A549 (cell line): Measurements from ENCODE around the gene NUAK1. TPM values are rescaled to one million over a fixed set of nuclear protein-coding genes. Genes with fewer than 3 reads are reported as not detected.
A peak's percentile ranks its signal among the peaks of the same experiment; 100 is the strongest.

Experiments
- ATAC-seq, 2 experiments: fragments of 200-7000 bp in 1 of 2; fragments of >200 bp in 1 of 2; cut with Nextera tagmentation in 1 of 2; cut with Tn5 transposase in 1 of 2; 3 replicates each; pipeline versions ENCODE4 v1.8.0 to v1.9.1; 2018 to 2020; ENCODE audit warnings: mild to moderate bottlenecking in 1 of 2, moderate library complexity in 1 of 2
- CTCF ChIA-PET: fragments of 300-600 bp; sonication (Branson Sonifier 250); formaldehyde crosslinking; extraction: SDS; loops from one replicate; lab custom pipeline; 2021; ENCODE audit warnings: antibody characterized with exemption, inconsistent platforms; lab: Yijun Ruan, JAX
- POLR2A ChIA-PET: fragments of 350-600 bp; formaldehyde crosslinking; extraction: SDS; loops from one replicate; lab custom pipeline; 2021; ENCODE audit warnings: antibody characterized with exemption, inconsistent platforms; lab: Yijun Ruan, JAX
- DNase-seq, 2 experiments: peaks; one replicate each; pipeline versions ENCODE4 v3.0.0 to v3.0.0-alpha.2; 2011 to 2016; ENCODE audit warnings: low read depth in 1 of 2, low spot score in 1 of 2
- FAIRE-seq: peaks from 2 replicates; lab custom pipeline; 2011; peaks lifted over from hg19 to GRCh38; lab: Jason Lieb, UNC
- H3K27ac ChIP-seq, 2 experiments: fragments of >200 bp; sonication (Bioruptor Twin); formaldehyde crosslinking; 3 replicates each; pipeline ENCODE4 v1.5.1; 2016 to 2017
- H3K4me1 ChIP-seq: fragments of >200 bp; sonication (Bioruptor Twin); formaldehyde crosslinking; 3 replicates; pipeline ENCODE4 v1.6.1; 2016
- H3K4me2 ChIP-seq: fragments of >200 bp; sonication (Bioruptor Twin); formaldehyde crosslinking; 3 replicates; pipeline ENCODE4 v1.6.1; 2016
- H3K4me3 ChIP-seq: fragments of >200 bp; sonication (Bioruptor Twin); formaldehyde crosslinking; 3 replicates; pipeline ENCODE4 v1.5.1; 2016
- H3K9me3 ChIP-seq: fragments of >200 bp; sonication (Bioruptor Twin); formaldehyde crosslinking; 3 replicates; pipeline ENCODE4 v1.6.1; 2016
- CEBPB ChIP-seq, 2 experiments: fragments of >200 bp in 1 of 2; sonication (Bioruptor Twin) in 1 of 2; formaldehyde crosslinking in 1 of 2; IDR thresholded peaks; 2 replicates each; pipeline ENCODE4 v1.6.1; 2012 to 2016
- EHMT2 ChIP-seq: fragments of 200-600 bp; sonication (generic); IDR thresholded peaks from 2 replicates; pipeline ENCODE4 v1.6.1; 2016; ENCODE audit warnings: antibody characterized with exemption, low read depth, mild to moderate bottlenecking, moderate library complexity
- FOSB ChIP-seq: fragments of 250-450 bp; sonication (Bioruptor Pico); IDR thresholded peaks from 2 replicates; pipeline ENCODE4 v1.5.0; 2020; ENCODE audit warnings: mild to moderate bottlenecking, moderate library complexity
- GATA3 ChIP-seq: IDR thresholded peaks from 2 replicates; pipeline ENCODE4 v1.6.1; 2012; ENCODE audit warnings: borderline replicate concordance
- HOXA7 ChIP-seq: fragments of 250-450 bp; sonication (Bioruptor Pico); IDR thresholded peaks from 2 replicates; pipeline ENCODE4 v1.5.0; 2020; ENCODE audit warnings: mild to moderate bottlenecking, moderate library complexity
- HOXB5 ChIP-seq: fragments of 250-450 bp; sonication (Bioruptor Pico); IDR thresholded peaks from 2 replicates; pipeline ENCODE4 v1.5.0; 2020; ENCODE audit warnings: mild to moderate bottlenecking, moderate library complexity
- MAFK ChIP-seq: fragments of 450-650 bp; IDR thresholded peaks from 2 replicates; pipeline ENCODE4 v1.6.1; 2014; ENCODE audit not compliant: partially characterized antibody
- NPAS2 ChIP-seq: fragments of 250-450 bp; sonication (Bioruptor Pico); IDR thresholded peaks from 2 replicates; pipeline ENCODE4 v1.8.0; 2022; ENCODE audit warnings: mild to moderate bottlenecking, moderate library complexity, borderline replicate concordance
- PHF8 ChIP-seq: fragments of 200-600 bp; sonication (generic); IDR thresholded peaks from 2 replicates; pipeline ENCODE4 v1.6.1; 2016; ENCODE audit warnings: low read depth, mild to moderate bottlenecking, antibody characterized with exemption, moderate library complexity, borderline replicate concordance
- RCOR1 ChIP-seq: fragments of 150-350 bp; IDR thresholded peaks from 2 replicates; pipeline ENCODE4 v1.6.1; 2014; ENCODE audit warnings: antibody characterized with exemption, low read length, low read depth
- RNF2 ChIP-seq: fragments of 200-600 bp; sonication (generic); IDR thresholded peaks from 2 replicates; pipeline ENCODE4 v1.6.1; 2016; ENCODE audit warnings: low read depth, mild to moderate bottlenecking, antibody characterized with exemption, moderate library complexity, borderline replicate concordance
- ZC3H11A ChIP-seq: fragments of 450-650 bp; IDR thresholded peaks from 2 replicates; pipeline ENCODE4 v1.6.1; 2014; ENCODE audit warnings: antibody characterized with exemption, mild to moderate bottlenecking
- ZFP36 ChIP-seq: fragments of 450-650 bp; IDR thresholded peaks from 2 replicates; pipeline ENCODE4 v1.6.1; 2014; ENCODE audit warnings: borderline replicate concordance; ENCODE audit not compliant: partially characterized antibody
- WGBS: methylation state at CpG from one replicate; pipeline ENCODE4 v1.1.6; 2017; ENCODE audit errors: missing lambda C conversion rate; 5-methylcytosine and 5-hydroxymethylcytosine counted together
- polyA plus RNA-seq, 4 experiments: library from polyadenylated mRNA; depleted of rRNA in 3 of 4; stranded (reverse); fragments of >200 nt; fragmentation: RNase III in 1 of 4; extraction: RNeasy Plus Mini Kit Qiagen cat#74134 plus additional on column Dnase treatment in 1 of 4; gene quantifications; 2 replicates in 3 of 4; 3 replicates in 1 of 4; pipeline ENCODE4 v1.2.3, GENCODE V29; 2011 to 2017
- TF ChIP-seq, protein P1 (sequence below): fragments of >200 bp; sonication (Bioruptor Twin); formaldehyde crosslinking; IDR thresholded peaks from 3 replicates; pipeline ENCODE4 v1.5.1; 2016
- TF ChIP-seq, protein P2 (sequence below): fragments of 250-450 bp; sonication (Bioruptor Pico); IDR thresholded peaks from 2 replicates; pipeline ENCODE4 v1.5.0; 2020; ENCODE audit warnings: low read depth, mild to moderate bottlenecking, moderate library complexity
- TF ChIP-seq, protein P3 (sequence below): IDR thresholded peaks from 2 replicates; pipeline ENCODE4 v1.6.1; 2012
- TF ChIP-seq, protein P4 (sequence below): fragments of >200 bp; sonication (Bioruptor Twin); formaldehyde crosslinking; IDR thresholded peaks from 2 replicates; pipeline ENCODE4 v1.6.1; 2016
- TF ChIP-seq, protein P5 (sequence below): fragments of 450-650 bp; IDR thresholded peaks from 2 replicates; pipeline ENCODE4 v1.6.1; 2014; ENCODE audit warnings: antibody characterized with exemption

The NUAK1 gene
- polyA plus RNA-seq, 2 of the 4 experiments (the other 2 are of a cell fraction): 20.8 to 22.3 TPM

DNA sequence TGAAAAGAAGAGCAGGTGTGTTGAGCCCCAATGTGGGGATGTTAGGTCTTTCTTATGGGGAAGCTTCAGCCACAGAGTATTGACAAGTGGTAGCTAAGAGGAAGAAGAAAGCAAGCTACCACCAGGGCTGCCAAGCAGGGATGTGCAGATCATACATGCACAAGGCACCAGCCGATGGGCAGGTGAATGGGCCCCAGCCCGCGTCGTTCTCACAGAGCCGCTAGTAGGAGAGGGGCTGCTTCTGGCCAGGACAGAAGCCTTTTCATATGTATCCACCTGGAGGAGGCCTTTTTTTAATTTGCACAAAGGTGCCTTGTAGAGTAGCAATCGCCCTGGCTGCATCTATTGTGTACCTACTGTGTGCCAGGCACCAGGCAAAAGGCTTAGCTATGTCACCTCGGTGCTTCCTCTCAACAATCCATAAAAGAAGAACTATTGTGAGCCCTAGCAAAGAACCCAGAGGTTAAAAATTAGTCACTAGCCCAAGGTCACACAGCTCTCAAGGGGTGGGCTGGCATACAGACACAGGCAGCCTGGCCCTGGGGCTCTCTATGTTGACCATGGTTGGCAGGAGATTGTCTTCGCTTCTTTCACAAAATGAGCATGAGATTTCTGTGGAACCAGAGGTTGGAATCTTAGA lies 8.2 kb downstream of the NUAK1 start:
- no peak for DNase-seq
- Histone ChIP-seq H3K4me2 (peak overlapping the region; percentile 93), H3K9me3 (no peaks in the 10 kb centered on the region), H3K4me1 (peaks cover 96% of the 10 kb centered on the region), H3K4me3 (no peak overlapping the region), H3K27ac (peak overlapping the region; percentile 99)
- FAIRE-seq: no peak
- TF ChIP-seq FOSB (CRISPR knock-in tag): no peak
- 79% methylated on average over 8 of the region's 8 CpGs for WGBS
- ChIA-PET CTCF (interaction anchor here (0.6 to 1.3 kb wide), 5 partner anchors 22 to 712 kb away, joined by 3 to 5 read pairs (median 3); no protein-coding TSS in a partner anchor), POLR2A (interaction anchor here (1.4 kb wide), 1 partner anchor 34 kb away, joined by 4 read pairs; no protein-coding TSS in a partner anchor)
- no peak for ATAC-seq

DNA sequence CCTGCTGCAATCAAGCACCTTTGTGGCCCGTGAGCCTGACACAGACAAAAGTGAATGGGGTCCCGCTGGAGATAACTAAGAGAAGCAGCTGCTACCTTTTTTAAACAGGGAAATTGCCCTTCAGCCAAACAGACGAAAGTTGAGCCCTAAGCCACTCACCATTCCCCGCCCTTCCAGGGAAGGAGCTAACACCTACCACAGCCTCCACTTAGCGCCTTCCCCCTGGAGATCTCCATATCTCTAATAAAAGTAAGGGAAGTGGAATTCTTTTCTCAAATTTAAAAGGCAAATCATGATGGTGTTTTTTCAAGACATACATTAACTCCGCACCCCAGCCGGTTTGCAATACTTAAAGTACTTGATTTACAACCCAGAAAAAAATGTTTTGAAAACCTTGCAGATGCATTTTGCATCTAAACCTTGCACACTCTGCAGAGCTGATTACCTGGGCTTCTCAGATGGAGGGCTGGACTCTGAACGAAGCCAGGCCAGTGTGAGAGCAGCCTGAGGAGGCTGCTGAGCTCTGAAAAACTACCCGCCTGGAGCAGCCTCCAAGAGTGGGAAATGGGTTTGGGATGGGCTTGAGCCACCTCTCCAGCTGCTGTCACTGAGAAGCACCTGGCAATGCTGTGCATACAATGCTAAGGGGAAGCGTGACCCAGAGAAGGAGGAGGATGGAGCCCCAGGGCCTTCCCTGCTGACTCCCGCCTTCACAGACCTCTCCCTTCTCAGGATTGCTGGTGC lies 10.0 kb downstream of the NUAK1 start:
- peaks cover 95% of the 10 kb centered on the region for H3K4me1 ChIP-seq
- H3K4me3 ChIP-seq: no peak overlapping the region
- no peak for FAIRE-seq
- DNase-seq: no peak
- CTCF ChIA-PET: interaction anchor here (0.5 to 6.4 kb wide), 7 partner anchors 8 to 1906 kb away, joined by 3 to 52 read pairs (median 4); no protein-coding TSS in a partner anchor
- no peak for TF ChIP-seq ZC3H11A
- no peak for TF ChIP-seq ZFP36
- TF ChIP-seq, protein P1, sequence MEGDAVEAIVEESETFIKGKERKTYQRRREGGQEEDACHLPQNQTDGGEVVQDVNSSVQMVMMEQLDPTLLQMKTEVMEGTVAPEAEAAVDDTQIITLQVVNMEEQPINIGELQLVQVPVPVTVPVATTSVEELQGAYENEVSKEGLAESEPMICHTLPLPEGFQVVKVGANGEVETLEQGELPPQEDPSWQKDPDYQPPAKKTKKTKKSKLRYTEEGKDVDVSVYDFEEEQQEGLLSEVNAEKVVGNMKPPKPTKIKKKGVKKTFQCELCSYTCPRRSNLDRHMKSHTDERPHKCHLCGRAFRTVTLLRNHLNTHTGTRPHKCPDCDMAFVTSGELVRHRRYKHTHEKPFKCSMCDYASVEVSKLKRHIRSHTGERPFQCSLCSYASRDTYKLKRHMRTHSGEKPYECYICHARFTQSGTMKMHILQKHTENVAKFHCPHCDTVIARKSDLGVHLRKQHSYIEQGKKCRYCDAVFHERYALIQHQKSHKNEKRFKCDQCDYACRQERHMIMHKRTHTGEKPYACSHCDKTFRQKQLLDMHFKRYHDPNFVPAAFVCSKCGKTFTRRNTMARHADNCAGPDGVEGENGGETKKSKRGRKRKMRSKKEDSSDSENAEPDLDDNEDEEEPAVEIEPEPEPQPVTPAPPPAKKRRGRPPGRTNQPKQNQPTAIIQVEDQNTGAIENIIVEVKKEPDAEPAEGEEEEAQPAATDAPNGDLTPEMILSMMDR: no peak
- TF ChIP-seq NPAS2: no peak
- no peak for TF ChIP-seq PHF8
- TF ChIP-seq, protein P2, sequence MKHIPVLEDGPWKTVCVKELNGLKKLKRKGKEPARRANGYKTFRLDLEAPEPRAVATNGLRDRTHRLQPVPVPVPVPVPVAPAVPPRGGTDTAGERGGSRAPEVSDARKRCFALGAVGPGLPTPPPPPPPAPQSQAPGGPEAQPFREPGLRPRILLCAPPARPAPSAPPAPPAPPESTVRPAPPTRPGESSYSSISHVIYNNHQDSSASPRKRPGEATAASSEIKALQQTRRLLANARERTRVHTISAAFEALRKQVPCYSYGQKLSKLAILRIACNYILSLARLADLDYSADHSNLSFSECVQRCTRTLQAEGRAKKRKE (CRISPR knock-in tag): no peak
- TF ChIP-seq HOXB5: no peak
- TF ChIP-seq CEBPB (IDR thresholded peaks at IDR 0.05): no peak
- TF ChIP-seq RNF2: no peak
- TF ChIP-seq RCOR1: no peak
- no peak for TF ChIP-seq HOXA7 (CRISPR knock-in tag)
- TF ChIP-seq, protein P3, sequence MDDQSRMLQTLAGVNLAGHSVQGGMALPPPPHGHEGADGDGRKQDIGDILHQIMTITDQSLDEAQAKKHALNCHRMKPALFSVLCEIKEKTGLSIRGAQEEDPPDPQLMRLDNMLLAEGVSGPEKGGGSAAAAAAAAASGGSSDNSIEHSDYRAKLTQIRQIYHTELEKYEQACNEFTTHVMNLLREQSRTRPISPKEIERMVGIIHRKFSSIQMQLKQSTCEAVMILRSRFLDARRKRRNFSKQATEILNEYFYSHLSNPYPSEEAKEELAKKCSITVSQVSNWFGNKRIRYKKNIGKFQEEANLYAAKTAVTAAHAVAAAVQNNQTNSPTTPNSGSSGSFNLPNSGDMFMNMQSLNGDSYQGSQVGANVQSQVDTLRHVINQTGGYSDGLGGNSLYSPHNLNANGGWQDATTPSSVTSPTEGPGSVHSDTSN: no peak
- TF ChIP-seq, protein P4, sequence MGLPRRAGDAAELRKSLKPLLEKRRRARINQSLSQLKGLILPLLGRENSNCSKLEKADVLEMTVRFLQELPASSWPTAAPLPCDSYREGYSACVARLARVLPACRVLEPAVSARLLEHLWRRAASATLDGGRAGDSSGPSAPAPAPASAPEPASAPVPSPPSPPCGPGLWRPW: no peak
- TF ChIP-seq GATA3: no peak
- TF ChIP-seq, protein P5, sequence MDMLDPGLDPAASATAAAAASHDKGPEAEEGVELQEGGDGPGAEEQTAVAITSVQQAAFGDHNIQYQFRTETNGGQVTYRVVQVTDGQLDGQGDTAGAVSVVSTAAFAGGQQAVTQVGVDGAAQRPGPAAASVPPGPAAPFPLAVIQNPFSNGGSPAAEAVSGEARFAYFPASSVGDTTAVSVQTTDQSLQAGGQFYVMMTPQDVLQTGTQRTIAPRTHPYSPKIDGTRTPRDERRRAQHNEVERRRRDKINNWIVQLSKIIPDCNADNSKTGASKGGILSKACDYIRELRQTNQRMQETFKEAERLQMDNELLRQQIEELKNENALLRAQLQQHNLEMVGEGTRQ: no peak
- TF ChIP-seq MAFK: no peak
- TF ChIP-seq EHMT2: no peak
- POLR2A ChIA-PET: interaction anchor here (1.0 kb wide), 1 partner anchor 11 kb away, joined by 4 read pairs; the partner anchor contains the start of gene NUAK1
- H3K4me2 ChIP-seq: peak overlapping the region; percentile 13; the same call in 2 of the 3 replicates
- H3K27ac ChIP-seq: peak overlapping the region; percentile 74 to 99
- WGBS: 75% methylated on average over 11 of the region's 11 CpGs
- ATAC-seq: no peak
- H3K9me3 ChIP-seq: no peaks in the 10 kb centered on the region
